IPS-15b (cell line): Measurements from ENCODE around the gene IL31RA.

ENCODE experiments used
- H3K27me3 ChIP-seq: one replicate; pipeline ENCODE4 v1.6.1; 2013; ENCODE audit warnings: low read length; ENCODE audit not compliant: control insufficient read depth, insufficient read depth
- H3K36me3 ChIP-seq: one replicate; pipeline ENCODE4 v1.6.1; 2013; ENCODE audit warnings: low read length; ENCODE audit not compliant: control insufficient read depth, insufficient read depth
- H3K4me1 ChIP-seq: one replicate; pipeline ENCODE4 v1.6.1; 2013; ENCODE audit warnings: mild to moderate bottlenecking, low read length; ENCODE audit not compliant: control insufficient read depth, insufficient read depth
- H3K4me3 ChIP-seq: one replicate; pipeline ENCODE4 v1.5.1; 2013; ENCODE audit warnings: low read depth, low read length
- H3K9ac ChIP-seq: one replicate; pipeline ENCODE4 v1.6.1; 2013; ENCODE audit warnings: low read depth, mild to moderate bottlenecking, low read length
- H3K9me3 ChIP-seq: one replicate; pipeline ENCODE4 v1.6.1; 2013; ENCODE audit warnings: mild to moderate bottlenecking, low read length; ENCODE audit not compliant: control insufficient read depth, insufficient read depth

IL31RA gene

GRCh38 chr5:55892479-55892878 is 41.3 kb downstream of the IL31RA start:
- Histone ChIP-seq H3K27me3 (no peaks in the 10 kb centered on the region), H3K36me3 (no peaks in the 10 kb centered on the region), H3K9ac (no peak overlapping the region), H3K4me3 (no peak overlapping the region), H3K9me3 (no peaks in the 10 kb centered on the region), H3K4me1 (no peaks in the 10 kb centered on the region)

- Histone ChIP-seq H3K9ac (no peak overlapping the region), H3K27me3 (no peaks in the 10 kb centered on the region), H3K36me3 (no peaks in the 10 kb centered on the region), H3K9me3 (no peaks in the 10 kb centered on the region), H3K4me3 (no peak overlapping the region), H3K4me1 (no peaks in the 10 kb centered on the region)
These were observed 43.0 kb downstream of the IL31RA start for GRCh38 chr5:55894135-55894534.

DNA sequence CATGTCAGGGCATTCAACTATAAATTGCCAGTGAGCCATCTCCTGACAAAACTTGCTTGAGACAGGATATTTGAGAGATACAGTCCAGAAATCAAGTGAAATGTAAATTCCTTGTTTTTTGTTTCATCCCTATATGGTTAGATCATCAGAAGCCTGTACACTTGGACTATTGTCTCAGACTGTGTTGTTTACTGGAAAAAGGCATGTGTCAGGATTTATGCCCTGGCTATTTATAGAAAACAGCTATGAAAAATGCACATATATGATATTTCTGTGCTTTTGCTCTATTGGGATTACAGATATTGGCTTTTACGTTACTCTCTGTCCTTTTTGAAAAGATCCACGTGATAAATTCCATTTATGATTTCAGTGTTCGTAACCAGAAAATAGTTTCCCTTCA is 44.2 kb downstream of the IL31RA start:
- H3K9ac ChIP-seq: no peak overlapping the region
- H3K4me3 ChIP-seq: no peak overlapping the region
- H3K27me3 ChIP-seq: no peaks in the 10 kb centered on the region
- H3K9me3 ChIP-seq: no peaks in the 10 kb centered on the region
- no peaks in the 10 kb centered on the region for H3K4me1 ChIP-seq
- no peaks in the 10 kb centered on the region for H3K36me3 ChIP-seq

GRCh38 chr5:55896238-55896637 is 45.1 kb downstream of the IL31RA start:
- Histone ChIP-seq H3K27me3 (no peaks in the 10 kb centered on the region), H3K4me3 (no peak overlapping the region), H3K36me3 (no peaks in the 10 kb centered on the region), H3K9ac (no peak overlapping the region), H3K4me1 (no peaks in the 10 kb centered on the region), H3K9me3 (no peaks in the 10 kb centered on the region)

DNA sequence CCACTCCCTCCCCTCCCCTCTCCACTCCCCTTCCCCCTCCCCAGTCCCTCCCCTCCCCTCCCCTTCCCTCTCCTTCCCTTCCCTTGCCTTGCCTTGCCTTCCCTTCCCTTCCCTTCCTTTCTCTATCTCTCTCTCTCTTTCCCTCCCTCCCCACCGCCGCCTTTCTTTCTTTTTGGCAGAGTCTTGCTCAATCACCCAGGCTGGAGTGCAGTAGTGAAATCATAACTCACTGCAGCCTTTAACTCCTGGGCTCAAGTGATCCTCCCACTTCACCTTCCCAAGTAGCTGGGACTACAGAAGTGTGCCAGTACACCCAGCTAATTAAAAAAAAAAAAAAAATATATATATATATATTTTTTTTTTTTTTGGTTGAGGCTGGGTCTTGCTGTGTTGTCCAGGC is 45.5 kb downstream of the IL31RA start:
- no peaks in the 10 kb centered on the region for H3K27me3 ChIP-seq
- H3K36me3 ChIP-seq: no peaks in the 10 kb centered on the region
- H3K4me1 ChIP-seq: no peaks in the 10 kb centered on the region
- no peak overlapping the region for H3K4me3 ChIP-seq
- H3K9ac ChIP-seq: no peak overlapping the region
- no peaks in the 10 kb centered on the region for H3K9me3 ChIP-seq

DNA sequence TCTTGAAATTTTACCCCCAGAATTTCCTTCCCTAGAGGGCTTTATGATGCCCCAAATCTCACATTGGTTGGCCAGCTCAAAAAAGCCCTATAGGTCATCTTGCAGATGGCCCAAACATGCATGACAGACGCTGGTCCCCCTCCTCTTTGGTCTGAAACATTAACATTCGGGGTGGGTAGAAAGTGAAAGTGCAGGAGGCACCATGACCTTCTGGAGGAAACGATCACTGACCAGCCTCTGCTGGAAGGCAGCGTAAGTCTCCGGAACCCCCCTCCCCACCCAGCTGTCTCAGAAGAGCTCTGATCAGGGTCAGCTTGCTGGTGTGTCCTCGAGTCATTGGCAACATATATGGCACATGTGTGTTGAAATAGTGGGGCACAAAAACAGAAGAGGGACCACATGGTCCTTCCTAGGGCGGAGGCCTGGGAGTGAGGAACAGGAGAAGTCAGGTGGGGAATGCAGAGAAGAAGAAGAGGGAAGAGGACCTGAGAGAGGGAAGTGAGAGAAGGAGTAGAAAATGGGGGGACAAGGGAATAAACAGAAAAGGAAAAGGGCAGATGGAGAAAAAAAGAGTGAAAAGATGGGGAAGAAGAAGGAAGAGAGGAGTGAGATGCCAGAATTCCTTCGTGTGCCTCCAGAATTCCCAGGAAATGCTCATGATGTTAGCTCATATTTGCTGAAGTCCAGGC is 46.2 kb downstream of the IL31RA start:
- Histone ChIP-seq H3K36me3 (no peaks in the 10 kb centered on the region), H3K4me1 (no peaks in the 10 kb centered on the region), H3K9me3 (no peaks in the 10 kb centered on the region), H3K27me3 (no peaks in the 10 kb centered on the region), H3K9ac (no peak overlapping the region), H3K4me3 (peak overlapping the region; percentile 30)

DNA sequence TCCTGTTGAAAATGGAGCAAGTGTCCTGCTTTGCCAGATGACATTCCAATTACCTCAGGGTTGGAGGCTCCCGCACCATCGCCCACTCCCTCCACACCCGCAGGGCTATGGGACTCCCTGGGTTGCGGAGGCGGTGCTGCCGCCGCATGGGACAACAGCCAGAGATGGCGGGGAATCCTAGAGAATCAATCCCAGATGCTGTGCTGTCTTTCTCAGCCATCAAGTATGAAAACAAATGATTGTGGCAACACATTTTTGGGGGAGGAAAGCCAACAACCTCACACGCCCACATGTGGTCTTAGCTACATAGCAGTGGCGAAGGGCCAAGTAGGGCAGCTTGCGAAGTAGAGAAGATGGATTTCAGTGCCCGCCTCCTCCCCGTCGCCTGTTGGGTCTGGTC is 46.7 kb downstream of the IL31RA start:
- peak overlapping the region; percentile 30 for H3K4me3 ChIP-seq
- peaks cover under 1% of the 10 kb centered on the region for H3K36me3 ChIP-seq
- H3K9me3 ChIP-seq: no peaks in the 10 kb centered on the region
- H3K27me3 ChIP-seq: no peaks in the 10 kb centered on the region
- no peak overlapping the region for H3K9ac ChIP-seq
- H3K4me1 ChIP-seq: no peaks in the 10 kb centered on the region

- H3K4me3 ChIP-seq: no peak overlapping the region
- no peak overlapping the region for H3K9ac ChIP-seq
- H3K4me1 ChIP-seq: no peaks in the 10 kb centered on the region
- peaks cover 3% of the 10 kb centered on the region for H3K36me3 ChIP-seq
- H3K27me3 ChIP-seq: no peaks in the 10 kb centered on the region
- no peaks in the 10 kb centered on the region for H3K9me3 ChIP-seq
These were observed 48.2 kb downstream of the IL31RA start for GRCh38 chr5:55899344-55899743.

DNA sequence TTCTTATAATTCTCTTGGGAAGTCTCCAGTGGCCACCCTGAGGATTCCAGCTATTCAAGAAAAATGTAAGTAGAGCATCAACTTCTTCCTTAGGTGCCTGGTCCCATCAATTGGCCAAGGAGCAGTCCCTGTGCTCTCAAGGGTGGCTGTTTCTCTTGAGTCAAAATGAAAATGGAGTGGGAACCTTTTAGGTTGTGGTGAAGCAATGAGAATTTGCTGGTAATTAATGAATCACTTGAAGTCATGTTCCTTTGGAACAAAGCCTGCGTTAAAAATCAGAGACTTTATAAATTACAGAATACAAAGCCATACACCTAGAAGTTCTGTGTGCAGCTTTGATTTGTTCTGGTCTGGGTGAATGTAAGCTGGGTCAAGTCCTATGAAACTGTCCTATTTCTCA is 48.9 kb downstream of the IL31RA start:
- H3K4me1 ChIP-seq: no peaks in the 10 kb centered on the region
- no peaks in the 10 kb centered on the region for H3K9me3 ChIP-seq
- H3K9ac ChIP-seq: no peak overlapping the region

GRCh38 chr5:55900776-55901175 is 49.6 kb downstream of the IL31RA start:
- no peaks in the 10 kb centered on the region for H3K27me3 ChIP-seq
- no peak overlapping the region for H3K9ac ChIP-seq
- H3K36me3 ChIP-seq: peaks cover 3% of the 10 kb centered on the region
- H3K4me1 ChIP-seq: no peaks in the 10 kb centered on the region
- no peaks in the 10 kb centered on the region for H3K9me3 ChIP-seq
- H3K4me3 ChIP-seq: no peak overlapping the region

More for the DNA sequence above, 48.9 kb downstream of the IL31RA start:
- Histone ChIP-seq H3K36me3 (peaks cover 3% of the 10 kb centered on the region), H3K27me3 (no peaks in the 10 kb centered on the region), H3K4me3 (no peak overlapping the region)

GRCh38 chr5:55902696-55903095 is 51.5 kb downstream of the IL31RA start:
- no peaks in the 10 kb centered on the region for H3K9me3 ChIP-seq
- H3K4me3 ChIP-seq: no peak overlapping the region
- no peak overlapping the region for H3K9ac ChIP-seq
- H3K27me3 ChIP-seq: no peaks in the 10 kb centered on the region
- H3K4me1 ChIP-seq: no peaks in the 10 kb centered on the region
- peaks cover 3% of the 10 kb centered on the region for H3K36me3 ChIP-seq

GRCh38 chr5:55903121-55903701 is 52.1 kb downstream of the IL31RA start:
- H3K27me3 ChIP-seq: no peaks in the 10 kb centered on the region
- peaks cover 3% of the 10 kb centered on the region for H3K36me3 ChIP-seq
- H3K9ac ChIP-seq: no peak overlapping the region
- H3K4me1 ChIP-seq: no peaks in the 10 kb centered on the region
- H3K9me3 ChIP-seq: no peaks in the 10 kb centered on the region
- no peak overlapping the region for H3K4me3 ChIP-seq
